CD4-positive, alpha-beta memory T cell (primary cell): Measurements from ENCODE around the gene HDAC4. TPM values are rescaled to one million over a fixed set of nuclear protein-coding genes. Genes with fewer than 3 reads are reported as not detected.

Experiments used
- CTCF ChIA-PET: fragments of 350-600 bp; sonication (Branson Sonifier 250); formaldehyde crosslinking; loops from one replicate; lab custom pipeline; 2021; ENCODE audit warnings: inconsistent platforms; ENCODE audit not compliant: partially characterized antibody; lab: Charles Lee
- POLR2A ChIA-PET: fragments of 350-600 bp; sonication (Branson Sonifier 250); formaldehyde crosslinking; loops from one replicate; lab custom pipeline; 2021; ENCODE audit not compliant: partially characterized antibody; lab: Charles Lee
- DNase-seq, 5 donors: peaks; one replicate each; pipeline versions ENCODE4 v3.0.0 to v3.0.0-alpha.2; 2020 to 2022; ENCODE audit warnings: mixed read lengths in 1 of 5
- H3K27ac ChIP-seq: one replicate; pipeline ENCODE4 v1.7.0; 2013; ENCODE audit warnings: low read depth, low read length
- H3K27me3 ChIP-seq: 2 replicates; pipeline ENCODE4 v1.7.0; 2013; ENCODE audit warnings: mild to moderate bottlenecking, low read length, moderate library complexity; ENCODE audit not compliant: insufficient read depth
- H3K36me3 ChIP-seq: 2 replicates; pipeline ENCODE4 v1.7.0; 2013; ENCODE audit warnings: mild to moderate bottlenecking, low read length, moderate library complexity; ENCODE audit not compliant: insufficient read depth
- H3K4me1 ChIP-seq: 2 replicates; pipeline ENCODE4 v1.7.0; 2013; ENCODE audit warnings: mild to moderate bottlenecking, low read length, moderate library complexity; ENCODE audit not compliant: insufficient read depth
- H3K4me3 ChIP-seq, 2 donors: one replicate each; pipeline ENCODE4 v1.7.0; 2013; ENCODE audit warnings: low read length in 2 of 2, mild to moderate bottlenecking in 1 of 2
- H3K9me3 ChIP-seq, 2 donors: one replicate each; pipeline ENCODE4 v1.7.0; 2013; ENCODE audit warnings: low read length in 2 of 2, control low read depth in 1 of 2; ENCODE audit not compliant: control insufficient read depth in 1 of 2
- H3K27ac Mint-ChIP-seq, 7 donors: one replicate each; pipeline ENCODE4 v1.8.0; 2020 to 2021; ENCODE audit warnings: mixed read lengths in 7 of 7, mild to moderate bottlenecking in 6 of 7, inconsistent platforms in 3 of 7, moderate library complexity in 3 of 7
- H3K27me3 Mint-ChIP-seq, 2 donors: one replicate each; pipeline ENCODE4 v1.8.0; 2020 to 2021; ENCODE audit warnings: mixed read lengths in 2 of 2
- H3K36me3 Mint-ChIP-seq, 2 donors: one replicate each; pipeline ENCODE4 v1.8.0; 2020 to 2021; ENCODE audit warnings: mixed read lengths in 2 of 2, inconsistent platforms in 1 of 2, mild to moderate bottlenecking in 1 of 2
- H3K4me1 Mint-ChIP-seq, 4 donors: one replicate each; pipeline ENCODE4 v1.8.0; 2020 to 2021; ENCODE audit warnings: mixed read lengths in 4 of 4, mild to moderate bottlenecking in 1 of 4
- H3K4me3 Mint-ChIP-seq, 8 donors: one replicate each; pipeline ENCODE4 v1.8.0; 2020 to 2021; ENCODE audit warnings: mixed read lengths in 8 of 8, mild to moderate bottlenecking in 7 of 8, moderate library complexity in 6 of 8, inconsistent platforms in 3 of 8
- H3K9me3 Mint-ChIP-seq, 8 donors: one replicate each; pipeline ENCODE4 v1.8.0; 2020 to 2021; ENCODE audit warnings: mixed read lengths in 8 of 8, mild to moderate bottlenecking in 5 of 8, inconsistent platforms in 3 of 8, moderate library complexity in 1 of 8
- intact Hi-C: fragments of 100-400 bp; cut with micrococcal nuclease; formaldehyde crosslinking; loops from one replicate; pipeline ENCODE4 v1.15.1; 2023
- polyA plus RNA-seq, 2 donors: library from polyadenylated mRNA; unstranded; fragments of 300-500 nt; fragmentation: Illumina TruSeq; gene quantifications; one replicate each; pipeline ENCODE4 v1.2.3, GENCODE V29; 2021
- total RNA-seq, 2 experiments: library from RNA; stranded (reverse); gene quantifications; one replicate each; pipeline ENCODE4 v1.2.3, GENCODE V29; 2021

Gene HDAC4
- total and polyA plus RNA-seq, 4 experiments from 2014 or later, result 1.4 to 59.7 (median 30.4) TPM

DNA sequence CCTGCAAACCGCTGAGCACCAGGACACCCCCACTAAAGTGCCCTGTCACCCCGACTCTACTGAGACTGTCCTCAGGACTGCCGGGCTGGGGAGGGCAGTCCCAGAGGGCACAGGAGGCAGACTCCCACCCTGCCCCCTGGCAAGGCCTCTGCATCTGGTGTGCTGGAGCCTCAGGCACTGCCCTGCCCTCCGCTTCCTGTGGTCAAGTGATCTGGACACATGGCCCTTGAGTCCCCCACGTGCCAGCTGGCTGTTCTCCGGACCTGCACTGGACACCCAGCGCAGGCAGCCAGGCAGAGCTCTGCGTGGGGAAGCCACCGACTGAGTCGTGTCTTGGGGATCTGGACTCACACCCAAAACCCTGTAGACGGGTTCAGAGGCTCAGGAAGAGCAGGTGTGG, 335.3 kb downstream of the HDAC4 start:
- no peaks in the 10 kb centered on the region for H3K27me3 ChIP-seq
- H3K36me3 ChIP-seq, result peaks cover 26% of the 10 kb centered on the region
- H3K4me3 ChIP-seq, result no peak overlapping the region
- no peaks in the 10 kb centered on the region for H3K27me3 Mint-ChIP-seq
- H3K9me3 ChIP-seq, result no peaks in the 10 kb centered on the region
- CTCF ChIA-PET, result no interaction called here
- peaks cover 0 to 6% (median 0%) of the 10 kb centered on the region in 8 donors for H3K9me3 Mint-ChIP-seq
- no peak overlapping the region for H3K27ac ChIP-seq
- intact Hi-C loops, result no loop called here
- H3K4me3 Mint-ChIP-seq, result no peak overlapping the region
- H3K36me3 Mint-ChIP-seq, result peaks cover 26 to 44% of the 10 kb centered on the region in 2 donors
- H3K4me1 ChIP-seq, result no peaks in the 10 kb centered on the region
- H3K4me1 Mint-ChIP-seq, result peaks cover 0 to 5% (median 0%) of the 10 kb centered on the region in 4 donors
- POLR2A ChIA-PET, result no interaction called here
- H3K27ac Mint-ChIP-seq, result no peak overlapping the region
- DNase-seq, result no peak

DNA sequence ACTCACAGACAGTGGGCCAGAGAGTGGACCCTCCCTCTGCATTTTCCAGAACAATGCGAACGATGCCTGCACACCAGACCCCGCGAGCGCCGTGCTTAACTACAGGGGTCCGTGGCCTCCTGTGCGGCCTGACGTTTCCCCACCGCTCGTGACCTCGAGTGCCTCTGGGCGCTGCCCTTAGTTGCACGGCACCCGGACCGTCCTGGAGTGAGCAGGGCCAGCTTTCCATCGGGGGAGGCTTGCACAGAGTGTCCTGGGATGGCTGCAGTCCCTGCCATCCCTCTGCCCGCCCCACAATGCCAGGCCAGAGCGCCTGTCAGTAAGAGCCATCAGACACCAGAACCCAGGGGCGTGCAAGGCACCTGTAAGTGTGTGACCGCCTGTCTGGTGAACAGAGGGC, 335.9 kb downstream of the HDAC4 start:
- POLR2A ChIA-PET, result no interaction called here
- no peak for DNase-seq
- H3K9me3 ChIP-seq, result no peaks in the 10 kb centered on the region
- Mint-ChIP-seq H3K4me3 (no peak overlapping the region), H3K9me3 (peaks cover 0 to 6% (median under 1%) of the 10 kb centered on the region in 8 donors), H3K36me3 (peaks cover 32 to 43% of the 10 kb centered on the region in 2 donors), H3K27ac (peak overlapping the region in 1 of 7 donors; percentile 17), H3K27me3 (no peaks in the 10 kb centered on the region), H3K4me1 (peaks cover 0 to 5% (median 0%) of the 10 kb centered on the region in 4 donors)
- intact Hi-C loops, result no loop called here
- no peaks in the 10 kb centered on the region for H3K27me3 ChIP-seq
- H3K4me3 ChIP-seq, result no peak overlapping the region
- H3K4me1 ChIP-seq, result no peaks in the 10 kb centered on the region
- peaks cover 26% of the 10 kb centered on the region for H3K36me3 ChIP-seq
- CTCF ChIA-PET, result no interaction called here
- no peak overlapping the region for H3K27ac ChIP-seq

DNA sequence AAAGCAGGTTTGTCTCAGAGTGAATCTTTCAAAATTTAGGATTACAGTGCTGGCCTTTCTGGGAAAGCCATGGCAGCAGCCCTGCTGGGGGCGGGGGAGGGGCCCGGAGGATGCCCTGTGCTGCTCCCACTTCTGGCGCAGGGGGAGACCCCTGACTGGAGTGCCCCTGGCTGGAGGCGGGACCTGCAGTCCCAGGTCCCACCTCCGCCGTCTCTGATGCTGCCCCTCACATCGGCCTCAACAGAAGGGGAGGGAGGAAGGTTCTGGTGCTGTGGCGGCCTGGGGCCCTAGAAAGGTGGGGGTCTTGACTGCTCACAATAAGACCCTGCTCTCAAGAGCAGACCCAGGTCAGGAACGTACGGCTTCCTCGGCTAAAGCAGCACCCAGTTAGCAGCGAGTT, 336.6 kb downstream of the HDAC4 start:
- no peak overlapping the region for H3K4me3 Mint-ChIP-seq
- POLR2A ChIA-PET, result no interaction called here
- peaks cover 0 to 5% (median 0%) of the 10 kb centered on the region in 4 donors for H3K4me1 Mint-ChIP-seq
- Histone ChIP-seq H3K9me3 (no peaks in the 10 kb centered on the region), H3K27ac (no peak overlapping the region), H3K36me3 (peaks cover 26% of the 10 kb centered on the region), H3K4me1 (no peaks in the 10 kb centered on the region), H3K4me3 (no peak overlapping the region), H3K27me3 (no peaks in the 10 kb centered on the region)
- peaks cover 0 to 6% (median under 1%) of the 10 kb centered on the region in 8 donors for H3K9me3 Mint-ChIP-seq
- no peaks in the 10 kb centered on the region for H3K27me3 Mint-ChIP-seq
- no peak overlapping the region for H3K27ac Mint-ChIP-seq
- intact Hi-C loops, result no loop called here
- H3K36me3 Mint-ChIP-seq, result peaks cover 32 to 42% of the 10 kb centered on the region in 2 donors
- no peak for DNase-seq
- CTCF ChIA-PET, result no interaction called here

DNA sequence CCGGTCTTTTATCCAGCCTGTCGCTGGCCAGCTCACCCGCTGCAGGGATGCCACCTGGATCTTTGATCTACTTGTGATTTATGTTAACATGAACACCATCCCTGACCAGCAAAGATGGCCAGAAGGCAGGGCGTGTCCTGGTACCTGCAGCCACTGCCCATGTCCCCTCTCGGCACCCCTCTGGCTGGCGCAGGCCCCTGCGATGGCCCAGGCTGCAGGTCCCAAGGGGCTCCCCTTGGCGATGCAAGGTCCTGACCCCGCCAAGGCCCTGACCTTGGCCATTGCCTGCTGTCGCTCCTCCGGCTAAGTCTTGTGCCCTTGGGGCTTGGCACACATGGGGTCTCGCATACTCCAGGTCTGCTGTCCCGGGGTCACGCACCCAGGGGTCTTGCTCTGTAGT, 338.1 kb downstream of the HDAC4 start:
- peaks cover 26% of the 10 kb centered on the region for H3K36me3 ChIP-seq
- Mint-ChIP-seq H3K27ac (peak overlapping the region in 1 of 7 donors; percentile 56), H3K9me3 (peaks cover 0 to 6% (median under 1%) of the 10 kb centered on the region in 8 donors), H3K27me3 (no peaks in the 10 kb centered on the region), H3K36me3 (peaks cover 28 to 39% of the 10 kb centered on the region in 2 donors), H3K4me1 (peaks cover 0 to 5% (median 0%) of the 10 kb centered on the region in 4 donors), H3K4me3 (no peak overlapping the region)
- CTCF ChIA-PET, result no interaction called here
- H3K4me3 ChIP-seq, result no peak overlapping the region
- no peaks in the 10 kb centered on the region for H3K4me1 ChIP-seq
- no peak overlapping the region for H3K27ac ChIP-seq
- DNase-seq, result no peak
- H3K27me3 ChIP-seq, result no peaks in the 10 kb centered on the region
- intact Hi-C loops, result no loop called here
- no peaks in the 10 kb centered on the region for H3K9me3 ChIP-seq
- POLR2A ChIA-PET, result no interaction called here

DNA sequence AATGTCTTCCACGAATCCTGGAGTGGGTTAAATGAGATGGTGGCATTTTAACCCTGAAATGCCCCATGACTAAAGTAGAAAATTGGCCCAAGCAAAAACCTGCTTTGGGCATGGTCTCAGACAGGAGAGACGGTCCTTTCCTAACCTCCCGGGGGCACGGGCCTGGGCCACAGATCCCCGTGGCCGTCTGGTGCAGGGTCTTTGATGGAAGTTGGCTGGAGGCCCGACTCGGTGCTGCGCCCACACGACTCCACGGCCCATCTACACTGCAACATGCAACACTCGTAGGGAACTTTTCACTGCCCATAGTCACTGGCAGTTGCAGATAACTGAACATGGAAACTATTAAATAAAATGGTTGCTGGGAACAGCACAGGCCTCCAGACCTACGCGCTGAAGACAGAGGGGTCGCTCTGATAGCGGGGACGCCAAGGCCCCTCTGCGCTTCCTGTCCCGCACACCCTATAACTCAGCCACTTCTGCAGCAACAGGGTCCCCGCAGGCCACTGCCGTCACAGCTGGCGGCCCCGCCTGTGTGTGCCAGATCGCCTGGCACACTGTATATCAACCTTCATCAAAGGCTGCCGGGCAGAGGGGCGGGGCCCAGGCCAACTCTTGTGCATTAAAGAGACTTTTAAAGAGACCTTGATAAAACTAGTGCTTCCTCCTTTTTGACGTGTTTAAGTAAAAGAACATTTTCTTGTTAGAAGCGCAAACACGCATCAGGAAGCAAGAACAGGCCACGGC, 338.8 kb downstream of the HDAC4 start:
- H3K9me3 ChIP-seq, result no peaks in the 10 kb centered on the region
- H3K36me3 ChIP-seq, result peaks cover 26% of the 10 kb centered on the region
- Mint-ChIP-seq H3K9me3 (peaks cover 0 to 6% (median under 1%) of the 10 kb centered on the region in 8 donors), H3K27me3 (no peaks in the 10 kb centered on the region), H3K27ac (peak overlapping the region in 1 of 7 donors; percentile 42), H3K36me3 (peaks cover 28 to 35% of the 10 kb centered on the region in 2 donors), H3K4me1 (peaks cover 0 to 5% (median 0%) of the 10 kb centered on the region in 4 donors), H3K4me3 (no peak overlapping the region)
- no peak overlapping the region for H3K27ac ChIP-seq
- CTCF ChIA-PET, result no interaction called here
- POLR2A ChIA-PET, result no interaction called here
- H3K27me3 ChIP-seq, result no peaks in the 10 kb centered on the region
- no peak for DNase-seq
- intact Hi-C loops, result no loop called here
- no peak overlapping the region for H3K4me3 ChIP-seq
- no peaks in the 10 kb centered on the region for H3K4me1 ChIP-seq

DNA sequence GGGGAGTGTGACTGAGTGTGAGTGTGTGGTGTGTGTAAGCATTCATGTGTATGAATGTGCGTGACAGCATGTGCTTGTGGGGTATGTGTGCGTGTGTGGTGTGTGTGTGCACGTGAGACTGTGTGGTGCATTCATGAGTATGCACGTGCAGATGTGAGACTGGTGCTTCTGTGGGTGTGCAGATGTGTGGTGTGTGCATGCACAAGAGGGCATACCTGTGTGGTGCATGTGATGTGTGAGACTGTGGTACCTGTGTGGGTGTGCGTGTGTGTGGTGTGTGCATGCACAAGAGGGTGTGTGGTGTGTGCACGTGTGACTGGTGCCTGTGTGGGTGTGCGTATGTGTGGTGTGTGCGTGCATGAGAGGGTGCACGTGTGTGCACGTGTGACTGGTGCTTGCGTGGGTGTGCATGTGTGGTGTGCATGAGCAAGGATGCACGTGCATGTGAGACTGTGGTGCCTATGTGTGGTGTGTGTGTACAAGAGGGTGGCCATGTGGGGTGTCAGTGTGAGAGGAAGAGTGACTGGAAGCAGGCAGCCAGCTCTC, 339.6 kb downstream of the HDAC4 start:
- H3K4me3 ChIP-seq, result no peak overlapping the region
- peaks cover 24 to 31% of the 10 kb centered on the region in 2 donors for H3K36me3 Mint-ChIP-seq
- H3K9me3 Mint-ChIP-seq, result peaks cover 0 to 4% (median under 1%) of the 10 kb centered on the region in 8 donors
- H3K4me1 ChIP-seq, result no peaks in the 10 kb centered on the region
- H3K27ac Mint-ChIP-seq, result peak overlapping the region in 2 of 7 donors; percentile 33 to 52
- no peak for DNase-seq
- no peak overlapping the region for H3K4me3 Mint-ChIP-seq
- ChIA-PET CTCF (no interaction called here), POLR2A (no interaction called here)
- intact Hi-C loops, result no loop called here
- no peaks in the 10 kb centered on the region for H3K27me3 ChIP-seq
- H3K27ac ChIP-seq, result no peak overlapping the region
- H3K9me3 ChIP-seq, result no peaks in the 10 kb centered on the region
- peaks cover 20% of the 10 kb centered on the region for H3K36me3 ChIP-seq
- no peaks in the 10 kb centered on the region for H3K27me3 Mint-ChIP-seq
- peaks cover 0 to 5% (median 0%) of the 10 kb centered on the region in 4 donors for H3K4me1 Mint-ChIP-seq

DNA sequence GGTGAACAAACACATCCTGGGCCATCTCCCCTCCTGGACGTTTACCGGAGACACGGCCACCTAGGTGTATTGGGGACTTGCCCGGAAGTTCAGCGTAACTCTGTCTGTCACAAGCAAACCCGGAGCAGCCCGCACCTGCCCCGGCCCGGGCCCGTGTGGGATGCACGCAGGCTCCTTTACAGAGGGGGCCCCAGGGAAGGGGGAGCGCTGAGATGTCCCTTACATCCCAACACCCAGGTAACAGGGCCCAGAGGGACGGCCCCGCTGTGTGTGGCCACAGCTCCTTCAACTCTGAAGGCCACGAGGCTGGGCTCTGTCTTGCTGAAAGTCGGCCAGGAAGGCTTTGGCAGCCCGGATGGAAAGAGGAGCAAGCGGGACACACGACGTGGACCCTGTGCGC, 340.1 kb downstream of the HDAC4 start:
- Mint-ChIP-seq H3K27ac (peak overlapping the region in 2 of 7 donors; percentile 13 to 33), H3K9me3 (peaks cover 0 to 4% (median under 1%) of the 10 kb centered on the region in 8 donors), H3K4me3 (no peak overlapping the region), H3K27me3 (no peaks in the 10 kb centered on the region), H3K36me3 (peaks cover 22 to 29% of the 10 kb centered on the region in 2 donors), H3K4me1 (peaks cover 0 to 5% (median 0%) of the 10 kb centered on the region in 4 donors)
- no peaks in the 10 kb centered on the region for H3K4me1 ChIP-seq
- intact Hi-C loops, result no loop called here
- H3K4me3 ChIP-seq, result no peak overlapping the region
- POLR2A ChIA-PET, result no interaction called here
- CTCF ChIA-PET, result no interaction called here
- no peaks in the 10 kb centered on the region for H3K27me3 ChIP-seq
- no peak for DNase-seq
- no peaks in the 10 kb centered on the region for H3K9me3 ChIP-seq
- H3K27ac ChIP-seq, result no peak overlapping the region
- peaks cover 15% of the 10 kb centered on the region for H3K36me3 ChIP-seq
